Activated B cell treated with CpG ODN at 0.5 μM for 24 hours (primary cell): ENCODE results near the gene SLC39A9. TPM values are rescaled to one million over a fixed set of nuclear protein-coding genes. Genes with fewer than 3 reads are reported as not detected.
A peak's percentile ranks its signal among the peaks of the same experiment; 100 is the strongest.

Experiments used
- ATAC-seq: fragments of 200-7000 bp; cut with Tn5 transposase; one replicate; pipeline ENCODE4 v1.10.0; 2021; ENCODE audit warnings: low read depth, mild to moderate bottlenecking, moderate library complexity
- CTCF ChIA-PET: fragments of 350-600 bp; sonication (Branson Sonifier 250); formaldehyde crosslinking; loops from one replicate; lab custom pipeline; 2021; ENCODE audit warnings: antibody characterized with exemption; lab: Charles Lee
- POLR2A ChIA-PET: fragments of 350-600 bp; sonication (Branson Sonifier 250); formaldehyde crosslinking; loops from one replicate; lab custom pipeline; 2021; ENCODE audit warnings: antibody characterized with exemption; lab: Charles Lee
- DNase-seq: peaks from one replicate; pipeline ENCODE4 v3.0.0; 2022
- H3K27ac Mint-ChIP-seq: one replicate; pipeline ENCODE4 v1.8.0; 2020; ENCODE audit warnings: mixed read lengths
- H3K27me3 Mint-ChIP-seq: one replicate; pipeline ENCODE4 v1.8.0; 2021; ENCODE audit warnings: mixed read lengths
- H3K36me3 Mint-ChIP-seq: one replicate; pipeline ENCODE4 v1.8.0; 2021; ENCODE audit warnings: low read depth, mixed read lengths
- H3K4me1 Mint-ChIP-seq: one replicate; pipeline ENCODE4 v1.8.0; 2021; ENCODE audit warnings: mixed read lengths
- H3K4me3 Mint-ChIP-seq: one replicate; pipeline ENCODE4 v1.8.0; 2020; ENCODE audit warnings: mild to moderate bottlenecking, mixed read lengths
- H3K9me3 Mint-ChIP-seq: one replicate; pipeline ENCODE4 v1.8.0; 2020; ENCODE audit warnings: mixed read lengths
- intact Hi-C: fragments of 100-400 bp; cut with micrococcal nuclease; formaldehyde crosslinking; loops from one replicate; pipeline ENCODE4 v1.15.1; 2024
- total RNA-seq: library from RNA; stranded (reverse); gene quantifications from 2 replicates; pipeline ENCODE4 v1.2.3, GENCODE V29; 2022
- TF ChIP-seq, protein P1 (sequence below): fragments of 200-600 bp; IDR thresholded peaks from one replicate; pipeline ENCODE4 v1.8.0; 2022; ENCODE audit warnings: antibody characterized with exemption, mild to moderate bottlenecking

Gene SLC39A9
- total RNA-seq, 1 donor from 2014 or later: 54.5 TPM

DNA sequence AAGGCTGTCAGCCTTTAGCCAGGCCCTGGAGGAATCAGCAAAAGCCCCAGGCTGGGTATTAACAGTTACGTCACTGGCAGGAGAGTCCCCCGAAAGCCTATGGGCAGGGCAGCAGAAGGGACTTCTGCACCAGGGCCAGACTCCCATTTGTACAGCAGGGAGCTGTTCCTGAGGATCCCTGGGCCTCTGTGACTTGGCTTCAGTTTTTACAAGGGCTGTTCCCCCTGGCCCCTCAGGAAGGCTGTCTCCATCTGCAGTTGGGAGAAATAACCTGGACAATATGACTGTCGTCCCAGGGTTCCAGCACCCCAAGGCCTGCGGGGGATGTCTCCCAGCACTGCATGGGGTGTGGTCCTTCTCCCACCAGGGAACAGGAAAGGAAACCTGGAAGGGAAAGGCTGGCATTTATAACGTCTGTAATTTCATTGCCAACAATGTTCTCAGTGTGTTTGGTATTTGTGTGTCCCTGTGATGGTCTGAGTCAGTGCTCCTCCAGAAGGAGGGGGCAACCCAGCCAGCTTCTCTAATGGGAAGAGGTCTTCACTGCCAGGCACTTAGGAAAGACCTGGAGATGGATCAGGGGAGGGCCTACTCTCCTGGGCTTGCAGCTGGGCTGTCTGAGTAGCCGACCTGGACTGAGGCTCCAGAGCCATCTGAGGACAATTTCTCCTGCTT is 42.7 kb upstream of the SLC39A9 start:
- DNase-seq (no peak), ATAC-seq (no peak)
- ChIA-PET CTCF (no interaction called here), POLR2A (interaction anchor here (1.0 to 2.9 kb wide), 2 partner anchors 16 to 42 kb away, joined by 3 to 30 read pairs; partner anchors contain the start of genes ERH and SLC39A9)
- Mint-ChIP-seq H3K36me3 (no peaks in the 10 kb centered on the region), H3K27ac (peak overlapping the region; percentile 99), H3K27me3 (no peaks in the 10 kb centered on the region), H3K4me3 (peak overlapping the region; percentile 86), H3K4me1 (peaks cover 60% of the 10 kb centered on the region), H3K9me3 (no peaks in the 10 kb centered on the region)
- TF ChIP-seq, protein P1, sequence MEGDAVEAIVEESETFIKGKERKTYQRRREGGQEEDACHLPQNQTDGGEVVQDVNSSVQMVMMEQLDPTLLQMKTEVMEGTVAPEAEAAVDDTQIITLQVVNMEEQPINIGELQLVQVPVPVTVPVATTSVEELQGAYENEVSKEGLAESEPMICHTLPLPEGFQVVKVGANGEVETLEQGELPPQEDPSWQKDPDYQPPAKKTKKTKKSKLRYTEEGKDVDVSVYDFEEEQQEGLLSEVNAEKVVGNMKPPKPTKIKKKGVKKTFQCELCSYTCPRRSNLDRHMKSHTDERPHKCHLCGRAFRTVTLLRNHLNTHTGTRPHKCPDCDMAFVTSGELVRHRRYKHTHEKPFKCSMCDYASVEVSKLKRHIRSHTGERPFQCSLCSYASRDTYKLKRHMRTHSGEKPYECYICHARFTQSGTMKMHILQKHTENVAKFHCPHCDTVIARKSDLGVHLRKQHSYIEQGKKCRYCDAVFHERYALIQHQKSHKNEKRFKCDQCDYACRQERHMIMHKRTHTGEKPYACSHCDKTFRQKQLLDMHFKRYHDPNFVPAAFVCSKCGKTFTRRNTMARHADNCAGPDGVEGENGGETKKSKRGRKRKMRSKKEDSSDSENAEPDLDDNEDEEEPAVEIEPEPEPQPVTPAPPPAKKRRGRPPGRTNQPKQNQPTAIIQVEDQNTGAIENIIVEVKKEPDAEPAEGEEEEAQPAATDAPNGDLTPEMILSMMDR: no peak
- intact Hi-C loops: no loop called here

DNA sequence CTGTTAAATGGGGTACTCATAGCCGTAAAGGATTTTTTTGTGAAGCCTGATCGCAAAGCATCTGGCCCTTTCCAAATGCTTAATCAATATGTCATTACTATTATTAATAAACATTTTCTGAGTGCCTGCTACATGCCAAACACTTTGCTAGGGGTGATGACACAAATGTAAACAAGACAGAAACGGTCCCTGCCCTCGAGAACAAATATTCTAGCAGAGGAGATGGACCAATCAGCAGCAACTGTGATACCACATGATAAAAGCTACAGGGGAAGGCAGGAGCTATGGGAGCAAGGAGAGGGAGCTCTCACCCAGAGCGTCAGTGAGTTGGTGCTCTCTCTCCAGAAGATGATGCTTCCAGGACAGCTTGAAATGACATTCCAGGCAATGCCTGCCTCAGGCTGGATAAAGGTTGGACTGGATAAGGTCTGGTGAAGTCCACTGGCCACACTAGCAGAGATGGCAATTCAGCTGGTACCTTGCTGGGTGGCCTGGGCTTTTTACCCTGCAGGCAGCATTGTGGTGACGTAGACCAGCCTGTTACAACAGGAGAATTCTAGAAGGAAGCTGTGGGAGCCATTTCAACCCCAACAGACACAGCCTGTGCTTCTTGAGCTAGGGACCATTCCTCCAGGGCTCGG is 41.5 kb upstream of the SLC39A9 start:
- H3K27ac Mint-ChIP-seq: no peak overlapping the region
- TF ChIP-seq, protein P1: no peak
- ATAC-seq (no peak), DNase-seq (no peak)
- no peaks in the 10 kb centered on the region for H3K36me3 Mint-ChIP-seq
- no peak overlapping the region for H3K4me3 Mint-ChIP-seq
- peaks cover 57% of the 10 kb centered on the region for H3K4me1 Mint-ChIP-seq
- no peaks in the 10 kb centered on the region for H3K27me3 Mint-ChIP-seq
- H3K9me3 Mint-ChIP-seq: no peaks in the 10 kb centered on the region
- ChIA-PET POLR2A (interaction anchor here (1.0 to 2.9 kb wide), 3 partner anchors 15 to 41 kb away, joined by 3 to 30 read pairs (median 17); partner anchors contain the start of genes ERH and SLC39A9), CTCF (no interaction called here)
- intact Hi-C loops: no loop called here

DNA sequence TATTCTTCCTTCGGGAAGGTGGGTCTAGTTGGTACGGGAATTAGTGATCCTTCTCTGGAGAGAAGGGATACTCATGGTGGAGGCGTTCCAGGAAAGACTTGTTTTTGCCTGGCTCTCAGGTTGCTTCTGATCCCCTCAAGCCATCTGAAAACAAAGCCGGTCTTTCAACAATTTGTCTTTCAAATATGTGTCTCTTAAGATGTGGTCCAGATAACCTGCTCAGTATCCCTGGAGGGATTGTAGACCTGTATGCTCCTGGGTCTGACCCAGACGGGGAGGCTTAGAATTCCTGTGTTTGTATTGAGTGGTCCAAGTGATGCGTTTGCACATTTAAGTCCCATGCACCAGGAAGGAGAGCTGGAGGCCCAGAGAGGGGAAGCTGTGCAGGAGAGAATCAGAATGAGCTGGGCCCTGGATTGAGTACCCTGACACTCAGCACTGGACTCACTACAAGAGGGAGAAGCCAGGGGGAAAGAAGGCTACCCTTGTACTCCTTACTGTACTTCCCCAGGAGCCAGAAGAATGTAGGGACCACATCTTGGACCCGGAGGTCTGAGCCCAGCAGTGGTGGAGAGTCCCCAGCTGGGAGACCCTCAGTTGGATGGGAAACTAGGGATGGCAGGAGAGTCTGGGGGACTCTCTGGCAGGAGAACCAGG is 40.8 kb upstream of the SLC39A9 start:
- ATAC-seq: no peak
- ChIA-PET POLR2A (interaction anchor here (2.8 kb wide), 1 partner anchor 40 kb away, joined by 17 read pairs; the partner anchor contains the start of genes ERH and SLC39A9), CTCF (no interaction called here)
- H3K27me3 Mint-ChIP-seq: no peaks in the 10 kb centered on the region
- TF ChIP-seq, protein P1: no peak
- intact Hi-C loops: no loop called here
- no peaks in the 10 kb centered on the region for H3K9me3 Mint-ChIP-seq
- no peaks in the 10 kb centered on the region for H3K36me3 Mint-ChIP-seq
- no peak overlapping the region for H3K4me3 Mint-ChIP-seq
- DNase-seq: no peak
- H3K4me1 Mint-ChIP-seq: peaks cover 50% of the 10 kb centered on the region
- H3K27ac Mint-ChIP-seq: no peak overlapping the region

DNA sequence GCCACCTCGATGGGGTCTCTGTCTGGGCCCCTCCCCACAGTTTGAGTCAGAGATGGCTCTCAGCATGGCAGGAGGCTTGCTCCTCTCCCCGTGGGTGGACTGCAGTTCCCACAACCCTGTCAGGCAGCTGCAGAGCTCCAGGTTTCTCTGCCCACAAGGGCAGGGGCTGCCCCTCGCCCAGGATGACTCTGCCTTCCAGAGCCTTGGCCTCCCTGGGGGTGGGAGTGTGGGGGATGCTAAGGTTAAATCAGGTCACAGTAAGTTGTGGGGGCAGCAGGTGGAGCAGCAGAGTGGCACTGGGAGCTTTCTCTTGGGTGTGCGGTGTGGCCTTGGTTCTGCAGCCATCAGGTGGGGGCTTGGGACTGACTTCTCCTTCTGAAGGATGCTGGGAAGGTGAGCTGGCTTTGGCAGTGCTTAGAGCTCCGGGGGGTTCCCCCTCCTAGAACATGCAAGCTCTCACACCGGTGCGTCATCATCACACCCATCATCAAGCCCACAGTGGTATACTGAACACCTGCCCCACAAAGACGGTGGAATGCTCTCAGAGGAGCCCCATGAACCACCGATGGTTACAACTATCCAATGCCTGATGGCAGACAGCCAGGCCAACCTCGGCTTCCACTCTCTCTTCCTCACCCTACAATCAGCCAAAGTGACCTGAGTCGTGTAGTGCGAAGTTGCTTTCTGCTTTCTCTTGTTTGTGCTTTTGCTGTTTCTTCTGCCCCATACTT is 40.1 kb upstream of the SLC39A9 start:
- Mint-ChIP-seq H3K9me3 (no peaks in the 10 kb centered on the region), H3K36me3 (no peaks in the 10 kb centered on the region), H3K27me3 (no peaks in the 10 kb centered on the region), H3K4me1 (peaks cover 48% of the 10 kb centered on the region), H3K27ac (no peak overlapping the region), H3K4me3 (no peak overlapping the region)
- no peak for DNase-seq
- intact Hi-C loops: no loop called here
- POLR2A ChIA-PET: interaction anchor here (2.8 kb wide), 1 partner anchor 40 kb away, joined by 17 read pairs; the partner anchor contains the start of genes ERH and SLC39A9
- TF ChIP-seq, protein P1: no peak
- peak; percentile 23 for ATAC-seq
- CTCF ChIA-PET: no interaction called here
